Measurements from ENCODE around the gene PIK3R2.

Gene PIK3R2

GRCh38 chr19:18110609-18111232, 42.2 kb upstream of the PIK3R2 start:
- no peak for TF ChIP-seq CTCF (IDR thresholded peaks at IDR 0.05; ENCODE audit: extremely low read depth, missing control alignments)
- DNase-seq (ENCODE audit: low spot score): no peak

GRCh38 chr19:18112989-18113478, 39.9 kb upstream of the PIK3R2 start:
- peak; percentile 79 for DNase-seq (ENCODE audit: low spot score)

GRCh38 chr19:18113827-18114226, 39.1 kb upstream of the PIK3R2 start:
- DNase-seq (ENCODE audit: low spot score): no peak
- no peak for TF ChIP-seq CTCF (IDR thresholded peaks at IDR 0.05; ENCODE audit: extremely low read depth, missing control alignments)

More at GRCh38 chr19:18112989-18113478, 39.9 kb upstream of the PIK3R2 start:
- peak; percentile 87 for TF ChIP-seq CTCF (IDR thresholded peaks at IDR 0.05; ENCODE audit: extremely low read depth, missing control alignments)

GRCh38 chr19:18114483-18114882, 38.5 kb upstream of the PIK3R2 start:
- no peak for TF ChIP-seq CTCF (IDR thresholded peaks at IDR 0.05; ENCODE audit: extremely low read depth, missing control alignments)
- DNase-seq (ENCODE audit: low spot score): no peak

GRCh38 chr19:18117364-18117691, 35.6 kb upstream of the PIK3R2 start:
- TF ChIP-seq CTCF (IDR thresholded peaks at IDR 0.05; ENCODE audit: extremely low read depth, missing control alignments): no peak
- DNase-seq (ENCODE audit: low spot score): no peak

- TF ChIP-seq CTCF (IDR thresholded peaks at IDR 0.05; ENCODE audit: extremely low read depth, missing control alignments): no peak
- peak; percentile 100 for DNase-seq (ENCODE audit: low spot score)
These were observed 35.1 kb upstream of the PIK3R2 start for GRCh38 chr19:18117692-18118378.

GRCh38 chr19:18118420-18119012, 34.4 kb upstream of the PIK3R2 start:
- TF ChIP-seq CTCF (IDR thresholded peaks at IDR 0.05; ENCODE audit: extremely low read depth, missing control alignments): no peak
- DNase-seq (ENCODE audit: low spot score): no peak

All from GM20000 (cell line).